Vagina (tissue), 2 donors: ENCODE results near the gene DHFR.

Source experiments
- POLR2A ChIP-seq, 2 donors: fragments of 450-650 bp; IDR thresholded peaks; one replicate each; pipeline ENCODE4 v1.6.1; 2017; ENCODE audit warnings: antibody characterized with exemption in 2 of 2, mild to moderate bottlenecking in 2 of 2, moderate library complexity in 2 of 2
- TF ChIP-seq, protein P1 (sequence below), 3 experiments: fragments of 450-650 bp in 2 of 3; fragments of 200-600 bp in 1 of 3; sonication (generic) in 1 of 3; IDR thresholded peaks; one replicate each; pipeline ENCODE4 v1.5.1; 2017 to 2019; ENCODE audit warnings: antibody characterized with exemption in 3 of 3, mild to moderate bottlenecking in 2 of 3, moderate library complexity in 2 of 3

DNA sequence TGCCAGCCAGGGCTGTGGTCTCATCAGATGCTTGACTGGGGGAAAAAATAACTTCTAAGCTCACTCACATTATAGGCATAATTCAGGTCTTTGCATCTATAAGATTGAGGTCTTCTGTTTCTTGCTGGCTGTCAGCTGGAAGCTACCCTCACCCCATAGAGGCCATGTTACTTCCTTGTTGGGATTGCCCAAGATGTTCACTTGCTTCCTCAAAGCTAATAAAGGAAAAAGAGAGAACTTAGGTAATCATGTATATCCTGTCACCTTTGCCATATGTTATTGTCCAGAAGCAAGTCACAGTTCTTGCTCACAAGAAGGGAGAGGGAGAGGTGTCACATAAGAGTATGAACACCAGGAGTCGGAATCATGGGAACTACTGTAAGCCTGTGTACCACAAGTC, 46.1 kb downstream of the DHFR start:
- no peak for TF ChIP-seq POLR2A (IDR thresholded peaks at IDR 0.05)
- TF ChIP-seq, protein P1, sequence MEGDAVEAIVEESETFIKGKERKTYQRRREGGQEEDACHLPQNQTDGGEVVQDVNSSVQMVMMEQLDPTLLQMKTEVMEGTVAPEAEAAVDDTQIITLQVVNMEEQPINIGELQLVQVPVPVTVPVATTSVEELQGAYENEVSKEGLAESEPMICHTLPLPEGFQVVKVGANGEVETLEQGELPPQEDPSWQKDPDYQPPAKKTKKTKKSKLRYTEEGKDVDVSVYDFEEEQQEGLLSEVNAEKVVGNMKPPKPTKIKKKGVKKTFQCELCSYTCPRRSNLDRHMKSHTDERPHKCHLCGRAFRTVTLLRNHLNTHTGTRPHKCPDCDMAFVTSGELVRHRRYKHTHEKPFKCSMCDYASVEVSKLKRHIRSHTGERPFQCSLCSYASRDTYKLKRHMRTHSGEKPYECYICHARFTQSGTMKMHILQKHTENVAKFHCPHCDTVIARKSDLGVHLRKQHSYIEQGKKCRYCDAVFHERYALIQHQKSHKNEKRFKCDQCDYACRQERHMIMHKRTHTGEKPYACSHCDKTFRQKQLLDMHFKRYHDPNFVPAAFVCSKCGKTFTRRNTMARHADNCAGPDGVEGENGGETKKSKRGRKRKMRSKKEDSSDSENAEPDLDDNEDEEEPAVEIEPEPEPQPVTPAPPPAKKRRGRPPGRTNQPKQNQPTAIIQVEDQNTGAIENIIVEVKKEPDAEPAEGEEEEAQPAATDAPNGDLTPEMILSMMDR (IDR thresholded peaks at IDR 0.05), result no peak
